Fibroblast of skin of right quadriceps (primary cell): Measurements from ENCODE around the gene KIFC3.
"Not testable (repeated sequence)": the region's sequence is repeated elsewhere in the genome, so short reads cannot be mapped to it uniquely, and the experiment has no call there.

Experiments used
- DNase-seq: peaks from one replicate; pipeline ENCODE4 v3.0.0-alpha.2; 2013

The KIFC3 gene

DNA sequence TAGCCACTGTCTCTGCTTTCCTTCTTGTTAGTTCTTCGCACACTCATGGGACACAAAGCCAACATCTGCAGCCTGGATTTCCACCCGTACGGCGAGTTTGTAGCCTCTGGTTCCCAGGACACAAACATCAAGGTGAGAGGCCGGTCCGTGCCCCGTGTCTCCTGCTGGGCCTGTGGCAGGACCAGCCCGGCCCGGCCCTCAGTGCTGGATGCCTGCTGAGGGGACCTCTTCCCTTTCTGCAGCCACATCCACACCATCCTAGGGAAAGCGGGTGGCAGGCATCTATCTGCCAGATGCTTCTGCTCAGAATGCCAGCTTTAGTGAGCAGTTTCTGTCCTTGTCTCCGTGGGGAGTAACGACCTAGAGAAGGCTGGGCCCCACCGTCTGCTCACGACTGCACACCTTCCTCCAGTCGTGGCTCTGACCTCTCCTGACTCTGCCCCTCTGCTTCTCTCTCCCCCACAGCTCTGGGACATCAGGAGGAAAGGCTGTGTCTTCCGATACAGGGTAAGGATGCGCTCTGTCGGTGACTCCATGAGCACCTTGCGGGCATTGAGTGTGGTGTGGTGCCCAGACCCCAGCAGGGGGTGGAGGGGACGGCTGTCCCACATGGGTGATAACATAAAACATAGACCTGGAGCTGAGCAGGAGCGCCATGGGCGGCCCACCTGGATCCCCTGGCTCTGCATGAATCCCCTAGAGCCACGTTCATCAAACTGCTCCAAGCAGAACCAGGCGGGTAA is 51.3 kb downstream of the KIFC3 start:
- DNase-seq, result no peak

DNA sequence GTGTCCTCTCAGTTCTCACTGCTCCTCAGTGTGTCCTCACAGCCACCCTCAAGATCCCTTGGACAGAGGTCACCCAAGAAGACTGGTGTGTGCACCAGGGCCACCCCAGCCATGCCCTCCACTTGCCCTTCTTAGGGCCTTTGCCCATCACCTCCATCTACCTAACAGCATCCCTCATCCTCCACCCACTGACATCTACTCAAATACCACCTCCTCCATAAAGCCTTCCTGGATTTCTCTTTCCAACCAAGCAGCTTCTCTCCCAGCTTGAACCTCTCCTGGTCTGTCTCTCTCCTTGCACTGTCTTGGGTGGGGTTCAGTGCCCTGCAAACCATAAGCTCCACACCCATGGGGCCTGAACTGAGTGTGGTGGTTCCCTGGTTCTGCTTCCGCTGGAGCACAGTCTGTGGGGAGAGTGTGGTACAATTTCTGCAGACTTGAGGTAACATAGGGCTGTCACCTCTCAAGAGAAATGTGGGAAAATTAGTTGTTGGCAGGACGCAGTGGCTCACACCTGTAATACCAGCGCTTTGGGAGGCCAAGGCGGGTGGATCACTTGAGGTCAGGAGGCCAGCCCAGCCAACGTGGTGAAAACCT is 52.3 kb downstream of the KIFC3 start:
- no peak for DNase-seq

DNA sequence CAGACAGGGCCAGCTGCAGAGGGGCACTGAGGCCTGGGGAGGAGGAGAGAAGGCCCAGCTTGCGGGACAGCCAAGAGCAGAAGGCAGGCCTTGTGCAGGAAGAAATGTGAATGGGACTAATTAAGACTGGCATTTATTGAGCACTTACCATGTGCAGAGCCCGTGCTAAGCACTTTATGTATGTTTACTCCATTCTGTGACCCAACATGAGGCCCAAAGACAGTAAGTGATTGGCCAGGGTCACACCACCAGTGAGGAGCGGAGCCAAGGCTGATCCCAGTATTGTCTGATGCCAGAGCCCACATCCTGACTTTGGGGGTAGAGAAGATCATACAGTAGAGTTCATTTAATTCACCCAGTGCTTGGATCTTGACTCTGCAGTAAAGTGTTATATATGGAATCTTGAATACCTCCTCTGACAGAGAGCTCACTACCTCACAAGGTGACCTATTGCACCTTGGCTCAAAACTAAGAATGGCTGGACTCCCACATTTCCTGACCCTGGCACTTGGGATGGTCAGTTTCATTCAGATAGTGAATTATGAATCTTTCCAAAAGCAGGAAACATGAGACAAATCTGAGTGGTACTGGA is 53.1 kb downstream of the KIFC3 start:
- DNase-seq, result no peak

GRCh38 chr16:57748596-57748995 is 53.7 kb downstream of the KIFC3 start:
- no peak for DNase-seq

DNA sequence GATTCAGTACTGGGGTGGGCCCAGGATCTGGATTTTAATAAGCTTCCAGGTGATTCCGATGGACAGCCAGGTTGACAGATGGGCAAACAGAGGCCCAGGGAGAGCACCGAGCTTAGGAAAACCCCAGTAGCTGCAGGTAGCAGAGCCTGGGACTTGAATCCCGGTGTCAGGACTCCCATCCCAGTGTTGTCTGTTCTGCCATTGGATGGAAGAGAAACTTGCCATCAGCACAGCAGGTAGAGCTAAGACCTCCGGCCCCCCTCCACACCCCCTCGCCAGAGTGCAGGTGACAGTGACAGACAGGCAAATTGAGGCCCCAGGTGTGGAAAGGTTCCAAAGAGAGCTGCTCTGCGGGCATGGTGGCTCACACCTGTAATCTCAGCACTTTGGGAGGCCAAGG is 54.3 kb downstream of the KIFC3 start:
- DNase-seq, result no peak

GRCh38 chr16:57747496-57747895 is 54.8 kb downstream of the KIFC3 start:
- DNase-seq, result no peak

GRCh38 chr16:57747091-57747490 is 55.2 kb downstream of the KIFC3 start:
- DNase-seq, result no peak

DNA sequence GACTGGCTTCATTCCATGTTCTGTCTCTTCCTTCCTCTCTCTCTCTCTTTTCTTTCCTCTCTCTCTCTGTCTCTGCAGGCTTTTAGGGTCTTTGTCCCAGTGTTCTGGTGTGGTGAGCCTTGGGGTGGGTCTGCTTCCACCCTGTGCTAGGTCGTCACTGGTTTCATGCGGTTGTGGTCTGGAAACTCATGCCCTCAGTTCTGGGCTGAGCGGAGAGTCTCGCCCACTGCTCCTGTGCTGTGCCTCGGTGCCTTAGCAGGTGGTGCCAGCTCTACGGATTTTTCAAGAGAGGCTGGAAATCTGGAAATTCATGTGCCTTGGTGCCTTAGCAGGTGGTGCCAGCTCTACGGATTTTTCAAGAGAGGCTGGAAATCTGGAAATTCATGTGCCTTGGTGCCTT is 56.0 kb downstream of the KIFC3 start:
- DNase-seq, result not testable (repeated sequence)

GRCh38 chr16:57745768-57746167 is 56.5 kb downstream of the KIFC3 start:
- no peak for DNase-seq

GRCh38 chr16:57744642-57744903 is 57.7 kb downstream of the KIFC3 start:
- DNase-seq, result no peak

DNA sequence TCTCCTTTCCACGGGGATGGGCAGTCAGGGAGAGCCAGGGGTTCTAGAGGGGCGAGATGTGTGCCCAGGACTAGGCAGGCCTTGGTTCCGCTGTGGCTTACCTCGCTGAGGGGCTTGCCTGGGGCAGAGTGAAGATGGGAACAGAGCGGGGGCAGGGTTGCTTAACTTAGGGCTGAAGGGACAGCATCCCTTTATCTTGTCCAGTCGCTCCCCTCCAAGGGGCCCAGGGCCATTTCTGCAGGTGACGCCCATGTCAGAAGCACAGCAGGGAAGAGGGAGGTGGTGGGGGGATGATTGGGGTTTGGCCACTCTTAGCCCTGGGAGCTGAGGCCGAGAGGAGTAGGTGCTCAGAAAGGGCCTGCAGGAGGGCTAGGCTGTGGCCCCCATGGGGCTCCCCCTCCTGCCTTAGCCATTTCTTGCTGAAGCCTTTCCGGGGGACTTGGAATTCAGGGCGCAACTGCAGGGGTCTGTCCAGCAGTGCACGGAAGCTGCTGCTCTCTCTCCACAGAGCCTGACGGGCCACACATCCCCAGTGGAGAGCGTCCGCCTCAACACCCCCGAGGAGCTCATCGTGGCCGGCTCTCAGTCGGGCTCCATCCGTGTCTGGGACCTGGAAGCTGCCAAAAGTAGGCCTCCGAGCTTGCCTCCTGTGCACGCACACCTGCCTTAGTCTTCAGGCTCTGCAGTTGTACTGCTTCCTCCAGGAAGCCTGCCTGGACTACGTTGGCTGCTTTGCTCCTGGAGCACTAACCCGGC is 58.2 kb downstream of the KIFC3 start:
- no peak for DNase-seq

DNA sequence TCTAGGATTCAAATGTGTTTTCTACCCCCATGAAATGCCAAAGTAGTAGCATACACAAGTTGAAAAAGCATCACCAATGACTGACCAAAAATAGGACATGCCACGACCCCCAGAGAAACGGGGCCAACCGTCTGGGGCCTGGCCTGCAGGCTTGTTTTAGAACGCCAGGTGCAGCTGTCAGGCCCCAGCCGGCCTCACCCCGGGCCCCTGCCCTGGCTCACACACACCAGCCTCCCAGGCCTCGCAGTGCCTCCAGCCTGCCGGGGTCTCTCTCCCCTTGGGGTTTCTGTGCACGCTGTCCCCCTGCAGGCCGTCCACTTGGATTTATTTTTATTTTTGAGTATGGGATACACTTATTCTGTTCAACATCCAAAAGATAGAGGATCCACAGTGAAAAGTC is 58.8 kb downstream of the KIFC3 start:
- DNase-seq, result no peak

- DNase-seq, result no peak
Observed at GRCh38 chr16:57742543-57742942, 59.7 kb downstream of the KIFC3 start.

GRCh38 chr16:57741660-57742191 is 60.6 kb downstream of the KIFC3 start:
- no peak for DNase-seq

DNA sequence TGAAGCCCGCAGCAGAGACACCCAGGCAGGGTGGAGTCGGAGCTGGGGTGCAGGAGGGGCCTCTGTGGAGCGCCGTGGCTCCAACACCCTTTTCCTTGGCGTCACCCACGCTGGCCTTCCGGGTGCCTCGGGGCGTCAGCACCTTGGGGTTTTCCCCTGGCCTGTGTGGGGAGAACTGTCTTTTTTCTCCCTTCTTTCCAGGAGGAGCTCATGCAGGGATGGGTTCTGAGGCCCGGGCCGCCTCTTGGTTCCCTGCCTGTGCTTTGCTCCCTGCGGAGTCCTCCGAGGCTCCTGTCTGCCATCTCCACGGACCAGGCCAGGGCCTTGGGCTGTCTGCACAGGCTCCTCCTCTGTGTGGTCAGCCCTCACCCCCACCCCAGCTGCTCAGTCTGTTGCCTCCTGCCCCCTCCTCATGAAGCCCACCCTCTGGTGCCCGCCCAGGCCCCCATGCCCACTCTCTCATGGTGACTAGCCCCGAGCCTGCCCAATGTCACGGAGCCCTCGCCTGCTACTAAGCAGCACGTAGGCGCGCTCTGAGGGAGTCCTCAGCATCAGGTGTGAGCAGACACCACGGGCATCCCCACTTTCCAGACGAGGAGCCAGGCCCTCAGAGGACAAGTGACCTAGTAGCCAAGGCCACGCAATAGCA is 61.7 kb downstream of the KIFC3 start:
- no peak for DNase-seq

DNA sequence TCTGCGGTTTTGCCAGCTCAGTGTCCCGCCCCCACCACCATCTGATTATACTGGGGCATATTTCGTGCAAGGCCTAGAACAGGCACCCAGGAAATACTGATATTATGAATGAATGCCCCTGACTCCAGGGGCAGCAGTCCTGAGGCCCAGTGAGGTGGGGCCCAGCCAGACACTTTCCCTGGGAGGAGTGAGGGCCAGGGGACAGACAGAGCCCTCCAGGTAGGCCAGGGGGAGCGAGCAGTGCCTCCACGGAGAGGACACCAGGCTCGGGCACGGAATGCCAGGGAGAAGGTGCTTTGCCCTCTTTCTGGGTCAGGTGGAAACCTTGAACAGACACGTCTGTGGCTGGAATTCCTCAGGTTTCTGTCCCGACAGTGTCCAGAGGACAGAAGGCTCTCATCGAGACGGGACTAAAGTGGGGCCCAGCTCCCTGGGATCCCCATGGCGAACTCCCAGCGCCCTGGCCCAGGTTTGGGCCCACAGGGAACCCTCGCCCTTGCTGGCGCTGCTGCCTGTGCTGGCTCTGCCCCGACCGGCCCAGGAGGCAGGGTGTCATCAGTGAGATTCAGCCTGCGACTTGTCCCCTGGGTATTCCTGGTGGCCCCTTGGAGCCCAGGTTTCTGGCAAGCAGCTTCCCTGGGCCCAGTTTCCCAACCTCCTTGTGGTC is 62.4 kb downstream of the KIFC3 start:
- no peak for DNase-seq

GRCh38 chr16:57738844-57739243 is 63.4 kb downstream of the KIFC3 start:
- DNase-seq, result no peak

GRCh38 chr16:57736419-57737351 is 65.6 kb downstream of the KIFC3 start:
- peak; percentile 66 for DNase-seq

- peak; percentile 6 for DNase-seq
Observed at GRCh38 chr16:57735755-57736418, 66.4 kb downstream of the KIFC3 start, which contains the start of gene KATNB1. Gene KATNB1, plus strand, starts transcription at chr16:57735770. Its CDS starts 1,474 bp downstream, at chr16:57737244.

DNA sequence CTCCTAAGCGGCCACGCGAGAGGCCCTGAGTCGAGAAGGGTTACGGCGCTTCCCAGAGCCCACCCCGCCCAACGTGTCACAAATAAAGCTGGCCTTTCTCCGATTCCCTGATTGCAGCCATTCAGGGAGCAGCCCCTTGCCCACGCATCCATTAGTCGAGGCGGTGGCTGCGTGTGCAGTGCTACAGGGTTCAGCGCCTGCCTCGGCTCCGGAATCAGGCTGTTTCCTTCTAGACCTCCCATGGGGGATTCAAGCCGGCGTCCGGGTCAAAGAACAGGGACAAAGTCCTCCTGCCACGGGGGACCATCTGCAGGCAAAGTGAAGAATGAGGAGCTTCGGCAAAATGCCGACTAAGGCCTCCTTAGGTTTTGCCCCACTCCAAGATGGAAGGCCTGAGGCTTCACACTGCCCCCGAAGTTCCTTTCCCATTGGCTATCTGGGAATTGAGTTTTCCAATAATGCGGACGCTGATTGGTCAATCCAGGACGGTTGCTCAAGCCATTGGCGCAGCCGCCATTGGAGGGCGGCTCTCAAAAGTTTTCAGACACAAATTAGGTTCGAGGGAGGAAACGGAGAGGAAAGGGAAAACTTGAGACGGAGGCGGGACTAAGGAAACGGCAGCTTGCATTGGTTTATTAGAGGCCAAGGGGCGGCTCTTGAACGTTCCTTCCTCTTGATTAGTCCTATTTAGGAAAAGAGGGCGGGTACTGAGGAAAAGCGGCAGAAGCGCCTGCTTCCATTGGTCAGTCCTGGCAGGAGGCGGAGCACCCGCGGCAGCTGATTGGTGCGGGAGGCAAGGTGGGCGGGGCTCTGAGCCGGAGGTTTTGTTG is 67.2 kb downstream of the KIFC3 start:
- DNase-seq, result peak; percentile 100
